PC-9 (cell line): ENCODE measurements around the gene KLF13. TPM values are rescaled to one million over a fixed set of nuclear protein-coding genes. Genes with fewer than 3 reads are reported as not detected.

Experiments
- BruUV-seq: library from RNA; stranded (reverse); fragments of 400-500 nt; replicated peaks from 2 replicates; lab custom pipeline; 2021; lab: Mats Ljungman, UMichigan
- CTCF ChIA-PET: fragments of 300-600 bp; sonication (Branson Sonifier 250); formaldehyde crosslinking; loops from one replicate; lab custom pipeline; 2022; ENCODE audit warnings: antibody characterized with exemption; lab: Charles Lee
- POLR2A ChIA-PET: fragments of 300-600 bp; sonication (Branson Sonifier 250); formaldehyde crosslinking; loops from one replicate; lab custom pipeline; 2022; ENCODE audit warnings: antibody characterized with exemption; ENCODE audit not compliant: unreplicated experiment; lab: Charles Lee
- DNase-seq, 2 experiments: peaks; one replicate each; pipeline versions ENCODE4 v3.0.0 to v3.0.0-alpha.2; 2015 to 2022; ENCODE audit warnings: mixed read lengths in 1 of 2
- H2AFZ ChIP-seq: fragments of 200-600 bp; sonication (generic); 2 replicates; pipeline ENCODE4 v1.8.1; 2017; ENCODE audit warnings: antibody characterized with exemption
- H3F3A ChIP-seq: fragments of 200-600 bp; sonication (generic); 2 replicates; pipeline ENCODE4 v1.8.1; 2017; ENCODE audit warnings: antibody characterized with exemption, mild to moderate bottlenecking, low read depth; ENCODE audit not compliant: insufficient read depth
- H3K27ac ChIP-seq: fragments of 200-600 bp; sonication (generic); 2 replicates; pipeline ENCODE4 v1.6.1; 2016; ENCODE audit warnings: mixed run types
- H3K27me3 ChIP-seq: fragments of 200-600 bp; sonication (generic); 2 replicates; pipeline ENCODE4 v1.6.1; 2016; ENCODE audit warnings: low read depth, mixed run types; ENCODE audit not compliant: insufficient read depth
- H3K36me3 ChIP-seq: fragments of 200-600 bp; sonication (generic); 2 replicates; pipeline ENCODE4 v1.6.1; 2016; ENCODE audit warnings: low read depth, mixed run types
- H3K4me1 ChIP-seq: fragments of 200-600 bp; sonication (generic); replicated peaks from 2 replicates; pipeline ENCODE4 v1.6.1; 2016; ENCODE audit warnings: mixed run types; ENCODE audit not compliant: insufficient read depth
- H3K4me2 ChIP-seq: fragments of 200-600 bp; sonication (generic); 2 replicates; pipeline ENCODE4 v1.6.1; 2017; ENCODE audit warnings: mixed run types
- H3K4me3 ChIP-seq: fragments of 200-600 bp; sonication (generic); 2 replicates; pipeline ENCODE4 v1.6.1; 2016; ENCODE audit warnings: mixed run types
- H3K79me2 ChIP-seq: fragments of 200-600 bp; sonication (generic); 2 replicates; pipeline ENCODE4 v1.6.1; 2017; ENCODE audit warnings: low read depth, mixed run types
- H3K9me2 ChIP-seq: fragments of 200-600 bp; sonication (generic); 2 replicates; pipeline ENCODE4 v1.8.1; 2017; ENCODE audit warnings: mild to moderate bottlenecking; ENCODE audit not compliant: insufficient read depth
- H3K9me3 ChIP-seq: fragments of 200-600 bp; sonication (generic); 2 replicates; pipeline ENCODE4 v1.8.1; 2016; ENCODE audit warnings: low read depth; ENCODE audit not compliant: insufficient read depth
- H4K20me1 ChIP-seq: fragments of 200-600 bp; sonication (generic); 2 replicates; pipeline ENCODE4 v1.8.1; 2017; ENCODE audit not compliant: insufficient read depth
- CTCF ChIP-seq: fragments of 200-600 bp; sonication (generic); conservative IDR thresholded peaks from 2 replicates; pipeline ENCODE4 v1.6.1; 2017; ENCODE audit warnings: mixed run types, antibody characterized with exemption, mild to moderate bottlenecking, moderate library complexity
- EZH2 ChIP-seq: fragments of 200-600 bp; sonication (generic); IDR thresholded peaks from 2 replicates; pipeline ENCODE4 v1.8.0; 2017; ENCODE audit warnings: antibody characterized with exemption, low read depth
- intact Hi-C: fragments of 100-400 bp; cut with micrococcal nuclease; formaldehyde crosslinking; loops from one replicate; pipeline ENCODE4 v1.10.0; 2022; ENCODE audit not compliant: unreplicated experiment
- total RNA-seq: library from RNA; stranded (reverse); gene quantifications from 2 replicates; pipeline ENCODE4 v1.2.3, GENCODE V29; 2021

KLF13 gene
- total RNA-seq, 1 experiment from 2014 or later: 3.4 TPM

DNA sequence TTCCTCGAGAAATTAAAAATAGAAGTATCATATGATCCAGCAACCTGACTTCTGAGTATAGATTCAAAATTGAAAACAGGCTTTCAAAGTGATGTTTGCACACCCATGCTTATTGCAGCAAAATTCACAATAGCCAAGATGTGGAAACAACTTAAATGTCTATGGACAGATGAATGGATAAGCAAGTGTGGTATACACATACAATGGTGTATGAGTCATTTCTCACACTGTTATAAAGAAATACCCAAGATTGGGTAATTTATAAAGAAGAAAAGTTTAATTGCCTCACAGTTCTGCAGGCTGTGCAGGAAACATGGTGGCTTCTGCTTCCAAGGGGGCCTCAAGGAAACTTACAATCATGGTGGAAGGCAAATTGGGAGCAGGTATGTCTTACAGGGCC lies 100.8 kb downstream of the KLF13 start:
- no peak overlapping the region for H3K4me3 ChIP-seq
- H3K9me3 ChIP-seq: no peaks in the 10 kb centered on the region
- no peaks in the 10 kb centered on the region for H3F3A ChIP-seq
- DNase-seq: no peak
- H3K27ac ChIP-seq: no peak overlapping the region
- H3K4me1 ChIP-seq: no peaks in the 10 kb centered on the region
- intact Hi-C loops: no loop called here
- no peak overlapping the region for H2AFZ ChIP-seq
- no TSS peak for BruUV-seq
- POLR2A ChIA-PET: no interaction called here
- no peaks in the 10 kb centered on the region for H3K9me2 ChIP-seq
- no peak for TF ChIP-seq EZH2
- no peak for TF ChIP-seq CTCF
- no peaks in the 10 kb centered on the region for H3K79me2 ChIP-seq
- CTCF ChIA-PET: no interaction called here
- peaks cover 11% of the 10 kb centered on the region for H3K27me3 ChIP-seq
- no peaks in the 10 kb centered on the region for H3K36me3 ChIP-seq
- no peak overlapping the region for H3K4me2 ChIP-seq
- no peaks in the 10 kb centered on the region for H4K20me1 ChIP-seq

Other genes starting within 250 kb of the KLF13 start
- not detected in 2 replicates for gene TRPM1, start 225.1 kb upstream of the KLF13 start, total RNA-seq